Measurements from ENCODE around the gene TAOK2.

Gene TAOK2

GRCh38 chr16:29963021-29963743 is 10.5 kb upstream of the TAOK2 start:
- no peak for DNase-seq (ENCODE audit: low read depth)

- no peak for DNase-seq (ENCODE audit: low read depth)
Observed at GRCh38 chr16:29968205-29968604, 5.5 kb upstream of the TAOK2 start.

GRCh38 chr16:29971304-29971703 is 2.4 kb upstream of the TAOK2 start:
- no peak for DNase-seq (ENCODE audit: low read depth)

GRCh38 chr16:29972500-29972899 is 1.2 kb upstream of the TAOK2 start:
- no peak for DNase-seq (ENCODE audit: low read depth)

GRCh38 chr16:29972992-29973383 is 680 bp upstream of the TAOK2 start:
- DNase-seq (ENCODE audit: low read depth), result no peak

GRCh38 chr16:29974291-29975133 is 844 bp downstream of the TAOK2 start:
- DNase-seq (ENCODE audit: low read depth), result peak; percentile 23

- no peak for DNase-seq (ENCODE audit: low read depth)
Observed at GRCh38 chr16:29975134-29975538, 1.5 kb downstream of the TAOK2 start.

GRCh38 chr16:29975811-29976511 is 2.3 kb downstream of the TAOK2 start:
- no peak for DNase-seq (ENCODE audit: low read depth)

- no peak for DNase-seq (ENCODE audit: low read depth)
Observed at GRCh38 chr16:29977063-29977825, 3.6 kb downstream of the TAOK2 start.

- no peak for DNase-seq (ENCODE audit: low read depth)
Observed at GRCh38 chr16:29978081-29978480, 4.4 kb downstream of the TAOK2 start.

GRCh38 chr16:29978564-29979270 is 5.0 kb downstream of the TAOK2 start:
- DNase-seq (ENCODE audit: low read depth), result no peak

GRCh38 chr16:29982560-29983419 is 9.1 kb downstream of the TAOK2 start:
- DNase-seq (ENCODE audit: low read depth), result no peak

GRCh38 chr16:29983420-29984136 is 9.9 kb downstream of the TAOK2 start:
- DNase-seq (ENCODE audit: low read depth), result peak; percentile 77

GRCh38 chr16:29984137-29984763 is 10.6 kb downstream of the TAOK2 start:
- DNase-seq (ENCODE audit: low read depth), result no peak

- no peak for DNase-seq (ENCODE audit: low read depth)
Observed at GRCh38 chr16:29984764-29985147, 11.1 kb downstream of the TAOK2 start.

GRCh38 chr16:29985271-29985811 is 11.7 kb downstream of the TAOK2 start:
- DNase-seq (ENCODE audit: low read depth), result no peak

- no peak for DNase-seq (ENCODE audit: low read depth)
Observed at GRCh38 chr16:29986231-29986630, 12.6 kb downstream of the TAOK2 start.

GRCh38 chr16:29986931-29987330 is 13.3 kb downstream of the TAOK2 start:
- DNase-seq (ENCODE audit: low read depth), result no peak

Data from iris pigment epithelial cell (primary cell).